HG03066 (cell line): ENCODE measurements around the gene F12.
A peak's percentile ranks its signal among the peaks of the same experiment; 100 is the strongest.

Experiments
- ATAC-seq: cut with Tn5 transposase; IDR thresholded peaks from one replicate; pipeline ENCODE4 v1.9.1; 2021; ENCODE audit warnings: low read depth; ENCODE audit not compliant: unreplicated experiment

Gene F12

GRCh38 chr5:177409043-177409801, at the start of gene F12:
Gene F12 (minus strand): TSS chr5:177409564. CDS start chr5:177409527, 37 bp downstream.
- no peak for ATAC-seq

DNA sequence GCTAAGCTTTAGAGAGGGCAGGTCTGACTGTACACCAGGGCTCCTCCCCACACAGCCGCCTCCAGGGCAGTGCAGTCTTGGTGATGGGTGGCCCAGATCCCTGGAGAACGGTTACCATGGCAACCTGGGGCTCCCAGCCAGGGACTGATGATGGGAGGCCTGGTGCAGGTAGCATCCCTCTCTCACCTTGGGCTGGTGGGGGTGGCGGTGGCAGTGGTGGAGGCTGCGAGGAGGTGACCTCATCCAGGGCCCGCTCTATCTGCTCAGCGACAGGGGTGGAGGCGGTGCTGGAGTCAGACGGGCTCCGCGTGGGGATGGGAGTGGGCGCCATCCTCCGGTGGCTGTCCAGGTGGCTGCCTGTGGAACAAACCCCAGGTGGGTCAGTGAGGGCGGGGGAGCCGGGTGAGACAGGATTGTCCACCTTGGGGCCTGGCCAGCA, 49.6 kb upstream of the F12 start:
- no peak for ATAC-seq

DNA sequence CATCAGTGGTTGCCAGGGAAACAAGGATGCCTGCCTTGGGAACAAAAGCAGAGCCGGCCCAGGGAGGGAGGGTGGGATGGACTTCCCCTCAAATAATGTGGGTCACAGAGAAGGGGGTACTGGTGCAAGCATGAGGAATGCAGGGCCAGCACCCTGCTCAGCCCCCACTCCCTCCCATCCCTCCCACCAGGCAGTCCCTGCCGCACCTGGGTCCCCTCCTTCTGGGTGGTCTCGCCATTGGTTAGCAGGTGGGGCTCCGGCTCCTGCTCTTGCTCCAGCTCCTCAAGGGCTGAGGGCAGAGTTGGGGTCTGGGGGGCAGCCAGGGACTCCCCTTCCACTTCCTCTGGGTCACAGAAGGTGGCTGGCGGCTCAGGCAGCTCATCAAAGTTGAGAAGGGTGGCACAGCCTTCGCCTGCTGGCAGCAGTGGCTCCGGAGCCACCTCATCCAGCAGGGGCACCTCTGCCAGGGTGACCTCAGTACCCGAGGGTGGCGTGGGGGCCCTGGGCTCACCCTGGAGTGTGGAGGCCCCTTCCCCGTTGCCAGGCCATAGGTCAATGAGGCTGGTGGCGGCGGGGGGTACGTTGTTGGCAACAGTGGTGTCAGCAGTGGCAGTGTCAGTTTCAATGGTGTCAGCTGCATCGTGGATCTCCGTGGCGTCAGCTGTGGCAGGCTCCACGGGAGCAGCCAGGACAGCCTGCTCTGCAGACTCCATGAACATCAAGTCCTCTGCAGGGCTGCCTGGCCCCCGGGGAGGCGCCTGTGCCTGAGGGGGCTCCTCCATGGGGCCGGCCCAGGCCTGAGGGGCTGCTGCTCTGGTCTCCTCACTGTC, 48.7 kb upstream of the F12 start:
- no peak for ATAC-seq

GRCh38 chr5:177456976-177457851, 47.9 kb upstream of the F12 start:
- ATAC-seq, result peak; percentile 45

- no peak for ATAC-seq
Observed at GRCh38 chr5:177456591-177456964, 47.2 kb upstream of the F12 start.

GRCh38 chr5:177455661-177456590, 46.6 kb upstream of the F12 start:
- peak; percentile 18 for ATAC-seq

GRCh38 chr5:177455036-177455660, 45.8 kb upstream of the F12 start:
- ATAC-seq, result peak; percentile 46

DNA sequence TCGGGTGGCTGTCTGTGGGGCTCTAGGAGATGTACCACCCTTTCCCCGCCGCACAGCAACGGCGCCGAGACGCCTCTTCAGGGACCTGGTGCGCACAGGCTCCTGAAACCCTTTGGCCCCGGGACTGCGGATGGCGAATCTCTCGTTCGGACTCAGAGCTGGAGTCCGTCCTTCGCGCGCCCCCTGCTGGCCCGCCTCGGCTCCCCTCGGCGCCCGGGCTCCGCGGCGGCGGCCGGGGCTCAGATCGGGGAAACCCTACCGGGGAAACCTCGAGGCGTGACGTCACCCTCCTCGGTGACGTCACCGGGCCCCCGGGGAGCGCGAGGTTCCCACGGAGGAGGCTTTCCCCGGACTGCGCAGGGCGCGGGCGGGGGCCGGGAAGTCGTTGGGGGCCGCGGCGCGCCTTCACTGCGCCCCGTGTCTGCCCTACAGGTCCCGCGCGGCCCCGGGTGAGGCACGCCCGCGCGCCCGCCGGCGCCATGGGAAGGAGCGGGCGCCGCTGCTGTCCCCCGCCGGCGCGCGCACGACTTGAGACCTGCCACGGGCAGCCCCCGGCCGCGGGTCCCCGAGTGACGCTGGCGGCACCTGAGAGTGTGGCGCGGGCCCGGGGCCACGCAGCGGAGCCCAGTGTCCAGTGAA, 45.2 kb upstream of the F12 start:
- peak; percentile 45 for ATAC-seq

- no peak for ATAC-seq
Observed at GRCh38 chr5:177453852-177454396, 44.6 kb upstream of the F12 start.

- no peak for ATAC-seq
Observed at GRCh38 chr5:177452688-177453638, 43.6 kb upstream of the F12 start.

- no peak for ATAC-seq
Observed at GRCh38 chr5:177450667-177451424, 41.5 kb upstream of the F12 start.

GRCh38 chr5:177449140-177450061, 40.0 kb upstream of the F12 start:
- ATAC-seq, result no peak

GRCh38 chr5:177448244-177448950, 39.0 kb upstream of the F12 start:
- no peak for ATAC-seq

GRCh38 chr5:177447611-177448243, 38.4 kb upstream of the F12 start:
- ATAC-seq, result no peak
